ENCODE results near the gene TRIM7. TPM values are rescaled to one million over a fixed set of nuclear protein-coding genes. Genes with fewer than 3 reads are reported as not detected.
A peak's percentile ranks its signal among the peaks of the same experiment; 100 is the strongest.

Gene TRIM7
- total RNA-seq, 1 experiment from 2014 or later = not detected

- peak; percentile 42 for DNase-seq (ENCODE audit: low spot score)
- Histone ChIP-seq H3K27me3 (replicated peaks; ENCODE audit: insufficient read depth, low read depth, low read length, poor library complexity) (peaks cover 3% of the 10 kb centered on the region), H3K27ac (ENCODE audit: low read depth, low read length, poor library complexity, severe bottlenecking) (peak overlapping the region; percentile 90), H3K4me1 (ENCODE audit: insufficient read depth, low read length, poor library complexity, severe bottlenecking) (peaks cover 4% of the 10 kb centered on the region), H3K4me3 (ENCODE audit: low read depth, low read length, poor library complexity, severe bottlenecking) (peak overlapping the region; percentile 31), H3K36me3 (ENCODE audit: insufficient read depth, low read length, poor library complexity, severe bottlenecking) (no peaks in the 10 kb centered on the region), H3K9me3 (ENCODE audit: low read depth, low read length, poor library complexity, severe bottlenecking) (no peaks in the 10 kb centered on the region)
- intact Hi-C loops (cut with micrococcal nuclease; ENCODE audit: unreplicated experiment) = no loop called here
- ChIA-PET POLR2A (ENCODE audit: low non-redundant PET) (no interaction called here), CTCF (no interaction called here)
- no TSS peak for BruUV-seq (replicated peaks)
- TF ChIP-seq EZH2 (IDR thresholded peaks at IDR 0.05; ENCODE audit: borderline replicate concordance, low read depth, low read length, poor library complexity, severe bottlenecking) (no peak), CTCF (conservative IDR thresholded peaks at IDR 0.05; ENCODE audit: low read depth, low read length) (no peak)
These were observed 44.7 kb downstream of the TRIM7 start for GRCh38 chr5:181160152-181160754.

- intact Hi-C loops (cut with micrococcal nuclease; ENCODE audit: unreplicated experiment) = loop anchor here (10.0 kb wide), 2 partner anchors 295 to 375 kb away; partner anchors contain the start of gene ZFP62
- Histone ChIP-seq H3K4me1 (ENCODE audit: insufficient read depth, low read length, poor library complexity, severe bottlenecking) (peaks cover 4% of the 10 kb centered on the region), H3K27me3 (replicated peaks; ENCODE audit: insufficient read depth, low read depth, low read length, poor library complexity) (peaks cover 3% of the 10 kb centered on the region)
These were observed 45.5 kb downstream of the TRIM7 start for GRCh38 chr5:181159286-181160151.

GRCh38 chr5:181158869-181159268 lies 46.1 kb downstream of the TRIM7 start:
- H3K27me3 ChIP-seq (replicated peaks; ENCODE audit: insufficient read depth, low read depth, low read length, poor library complexity) = peaks cover 3% of the 10 kb centered on the region
- POLR2A ChIA-PET (ENCODE audit: low non-redundant PET) = no interaction called here
- intact Hi-C loops (cut with micrococcal nuclease; ENCODE audit: unreplicated experiment) = loop anchor here (10.0 kb wide), 2 partner anchors 294 to 374 kb away; partner anchors contain the start of gene ZFP62
- no peaks in the 10 kb centered on the region for H3K36me3 ChIP-seq (ENCODE audit: insufficient read depth, low read length, poor library complexity, severe bottlenecking)
- peaks cover 4% of the 10 kb centered on the region for H3K4me1 ChIP-seq (ENCODE audit: insufficient read depth, low read length, poor library complexity, severe bottlenecking)
- TF ChIP-seq CTCF (conservative IDR thresholded peaks at IDR 0.05; ENCODE audit: low read depth, low read length) (no peak), EZH2 (IDR thresholded peaks at IDR 0.05; ENCODE audit: borderline replicate concordance, low read depth, low read length, poor library complexity, severe bottlenecking) (no peak)
- H3K4me3 ChIP-seq (ENCODE audit: low read depth, low read length, poor library complexity, severe bottlenecking) = no peak overlapping the region
- H3K27ac ChIP-seq (ENCODE audit: low read depth, low read length, poor library complexity, severe bottlenecking) = no peak overlapping the region
- CTCF ChIA-PET = no interaction called here
- no peak for DNase-seq (ENCODE audit: low spot score)
- no peaks in the 10 kb centered on the region for H3K9me3 ChIP-seq (ENCODE audit: low read depth, low read length, poor library complexity, severe bottlenecking)
- BruUV-seq (replicated peaks) = no TSS peak

More at GRCh38 chr5:181159286-181160151, 45.5 kb downstream of the TRIM7 start:
- no peaks in the 10 kb centered on the region for H3K9me3 ChIP-seq (ENCODE audit: low read depth, low read length, poor library complexity, severe bottlenecking)
- BruUV-seq (replicated peaks) = no TSS peak
- TF ChIP-seq EZH2 (IDR thresholded peaks at IDR 0.05; ENCODE audit: borderline replicate concordance, low read depth, low read length, poor library complexity, severe bottlenecking) = no peak
- peak; percentile 80 for TF ChIP-seq CTCF (conservative IDR thresholded peaks at IDR 0.05; ENCODE audit: low read depth, low read length)
- no peak overlapping the region for H3K4me3 ChIP-seq (ENCODE audit: low read depth, low read length, poor library complexity, severe bottlenecking)
- DNase-seq (ENCODE audit: low spot score) = peak; percentile 84
- H3K27ac ChIP-seq (ENCODE audit: low read depth, low read length, poor library complexity, severe bottlenecking) = peak overlapping the region; percentile 90
- H3K36me3 ChIP-seq (ENCODE audit: insufficient read depth, low read length, poor library complexity, severe bottlenecking) = no peaks in the 10 kb centered on the region
- POLR2A ChIA-PET (ENCODE audit: low non-redundant PET) = no interaction called here
- CTCF ChIA-PET = no interaction called here
